Stimulated activated CD4-positive, alpha-beta T cell treated with anti-CD3 and anti-CD28 coated beads, Interleukin-1b, Interleukin-23, amount 100 ng/mL, for 4 hours (primary cell): ENCODE results near the gene NRL.

Source experiments
- DNase-seq, 2 donors: peaks; one replicate each; pipeline ENCODE4 v3.0.0-alpha.2; 2020; ENCODE audit warnings: low read depth in 2 of 2

NRL gene

GRCh38 chr14:24144451-24144850 lies 29.7 kb upstream of the NRL start:
- DNase-seq = no peak

- DNase-seq = no peak
These were observed 28.8 kb upstream of the NRL start for GRCh38 chr14:24143511-24143910.

GRCh38 chr14:24141097-24141880 lies 26.5 kb upstream of the NRL start, which contains the start of gene EMC9:
Gene EMC9 (minus strand): TSS chr14:24141591. CDS start chr14:24141304, 287 bp downstream.
- DNase-seq = peak; percentile 99

GRCh38 chr14:24139272-24139934 lies 24.7 kb upstream of the NRL start:
- DNase-seq = no peak

GRCh38 chr14:24138396-24139271 lies 23.9 kb upstream of the NRL start:
- DNase-seq = no peak

- DNase-seq = no peak
These were observed 23.0 kb upstream of the NRL start for GRCh38 chr14:24137529-24138395.

GRCh38 chr14:24136684-24137528 lies 22.2 kb upstream of the NRL start:
- no peak for DNase-seq

- peak; percentile 94 for DNase-seq
These were observed 21.3 kb upstream of the NRL start, which contains the start of gene PSME1 for GRCh38 chr14:24135834-24136683. Gene PSME1 (plus strand): TSS chr14:24136194. CDS start chr14:24136263, 69 bp downstream.

- DNase-seq = no peak
These were observed 20.8 kb upstream of the NRL start for GRCh38 chr14:24135584-24135833.

GRCh38 chr14:24133735-24134134 lies 19.0 kb upstream of the NRL start:
- DNase-seq = no peak

GRCh38 chr14:24132976-24133375 lies 18.2 kb upstream of the NRL start:
- no peak for DNase-seq

GRCh38 chr14:24132061-24132685 lies 17.4 kb upstream of the NRL start:
- peak in 1 of 2 donors; percentile 27 for DNase-seq

GRCh38 chr14:24131549-24131966 lies 16.8 kb upstream of the NRL start:
- no peak for DNase-seq

- no peak for DNase-seq
These were observed 16.2 kb upstream of the NRL start for GRCh38 chr14:24130717-24131548.

GRCh38 chr14:24130380-24130716 lies 15.6 kb upstream of the NRL start, which contains the start of gene FITM1:
Gene FITM1 (plus strand): TSS chr14:24130659. CDS start chr14:24131564, 905 bp downstream.
- no peak for DNase-seq

GRCh38 chr14:24129410-24129998 lies 14.8 kb upstream of the NRL start:
- DNase-seq = no peak

GRCh38 chr14:24127673-24128072 lies 12.9 kb upstream of the NRL start:
- no peak for DNase-seq

- no peak for DNase-seq
These were observed 12.2 kb upstream of the NRL start for GRCh38 chr14:24126939-24127338.
